Measurements from ENCODE around the gene TSEN54.

The TSEN54 gene

DNA sequence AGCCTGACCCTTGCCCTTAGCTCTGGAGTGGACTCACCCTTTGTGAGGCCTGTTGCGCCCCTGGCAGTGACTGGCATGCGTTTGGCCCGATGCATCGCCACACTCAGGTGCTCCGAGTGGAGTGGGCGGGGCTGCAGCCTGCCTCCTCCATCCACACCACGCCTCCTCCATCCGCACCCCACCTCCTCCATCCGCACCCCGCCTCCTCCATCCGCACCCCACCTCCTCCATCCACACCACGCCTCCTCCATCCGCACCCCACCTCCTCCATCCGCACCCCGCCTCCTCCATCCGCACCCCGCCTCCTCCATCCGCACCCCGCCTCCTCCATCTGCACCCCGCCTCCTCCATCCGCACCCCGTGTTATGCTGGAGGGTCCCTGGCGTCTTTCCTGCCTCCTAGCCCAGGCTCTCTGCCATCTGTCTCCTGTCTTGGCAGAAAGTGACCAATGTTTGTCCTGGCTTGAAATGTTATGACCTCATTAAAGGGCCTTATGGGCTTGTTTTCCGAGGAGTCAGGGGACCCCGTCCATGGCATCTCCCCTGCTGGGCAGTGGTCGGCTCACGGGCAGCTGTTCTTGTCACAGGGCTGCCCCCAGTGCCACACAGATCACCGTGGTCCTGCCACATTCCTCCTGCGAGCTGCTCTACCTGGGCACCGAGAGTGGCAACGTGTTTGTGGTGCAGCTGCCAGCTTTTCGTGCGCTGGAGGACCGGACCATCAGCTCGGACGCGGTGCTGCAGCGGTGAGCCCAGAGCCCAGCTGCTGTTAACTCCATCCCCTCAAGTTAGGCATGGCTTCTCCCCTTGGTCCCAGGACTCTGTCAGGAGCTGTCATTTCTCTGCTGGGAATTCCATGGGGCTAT, 42.6 kb downstream of the TSEN54 start:
- no peak overlapping the region for H3K4me3 ChIP-seq (replicated peaks in 1 of 2; ENCODE audit: low read depth in 2 of 2, low read length in 2 of 2)
- TF ChIP-seq, protein P1, sequence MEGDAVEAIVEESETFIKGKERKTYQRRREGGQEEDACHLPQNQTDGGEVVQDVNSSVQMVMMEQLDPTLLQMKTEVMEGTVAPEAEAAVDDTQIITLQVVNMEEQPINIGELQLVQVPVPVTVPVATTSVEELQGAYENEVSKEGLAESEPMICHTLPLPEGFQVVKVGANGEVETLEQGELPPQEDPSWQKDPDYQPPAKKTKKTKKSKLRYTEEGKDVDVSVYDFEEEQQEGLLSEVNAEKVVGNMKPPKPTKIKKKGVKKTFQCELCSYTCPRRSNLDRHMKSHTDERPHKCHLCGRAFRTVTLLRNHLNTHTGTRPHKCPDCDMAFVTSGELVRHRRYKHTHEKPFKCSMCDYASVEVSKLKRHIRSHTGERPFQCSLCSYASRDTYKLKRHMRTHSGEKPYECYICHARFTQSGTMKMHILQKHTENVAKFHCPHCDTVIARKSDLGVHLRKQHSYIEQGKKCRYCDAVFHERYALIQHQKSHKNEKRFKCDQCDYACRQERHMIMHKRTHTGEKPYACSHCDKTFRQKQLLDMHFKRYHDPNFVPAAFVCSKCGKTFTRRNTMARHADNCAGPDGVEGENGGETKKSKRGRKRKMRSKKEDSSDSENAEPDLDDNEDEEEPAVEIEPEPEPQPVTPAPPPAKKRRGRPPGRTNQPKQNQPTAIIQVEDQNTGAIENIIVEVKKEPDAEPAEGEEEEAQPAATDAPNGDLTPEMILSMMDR (IDR thresholded peaks at IDR 0.05; ENCODE audit: low read depth, low read length) = no peak
- no peak for DNase-seq (ENCODE audit: low read depth in 2 of 2)

DNA sequence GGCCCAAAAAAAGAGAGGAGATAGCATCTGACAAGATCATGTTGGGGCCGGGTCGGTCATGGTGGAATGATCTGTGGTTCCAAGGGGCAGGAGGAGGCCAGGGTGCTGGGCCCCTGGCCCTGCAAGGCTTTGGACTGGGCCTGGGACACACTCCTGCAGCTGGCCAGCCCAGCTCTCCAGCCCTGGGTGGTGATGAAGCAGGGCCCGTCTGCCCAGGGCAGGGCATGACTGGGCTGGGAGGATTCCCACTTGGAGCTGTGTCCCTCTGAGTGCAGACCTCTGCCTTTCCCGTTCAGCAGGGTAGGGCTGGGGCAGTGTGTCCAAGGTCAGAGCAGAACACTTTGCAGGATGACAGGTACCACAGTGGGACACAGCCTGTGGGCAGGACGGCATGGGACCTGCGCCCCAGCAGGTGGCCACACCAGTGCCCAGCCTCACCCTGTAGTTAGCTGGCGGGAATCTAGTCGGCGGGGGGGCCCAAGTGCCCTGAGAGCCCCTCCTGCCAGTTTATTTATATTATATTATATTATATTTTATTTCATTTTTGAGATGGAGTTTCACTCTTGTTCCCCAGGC, 43.7 kb downstream of the TSEN54 start:
- H3K4me3 ChIP-seq (replicated peaks in 1 of 2; ENCODE audit: low read depth in 2 of 2, low read length in 2 of 2) = no peak overlapping the region
- no peak for DNase-seq (ENCODE audit: low read depth in 2 of 2)
- TF ChIP-seq, protein P1 (IDR thresholded peaks at IDR 0.05; ENCODE audit: low read depth, low read length) = no peak

DNA sequence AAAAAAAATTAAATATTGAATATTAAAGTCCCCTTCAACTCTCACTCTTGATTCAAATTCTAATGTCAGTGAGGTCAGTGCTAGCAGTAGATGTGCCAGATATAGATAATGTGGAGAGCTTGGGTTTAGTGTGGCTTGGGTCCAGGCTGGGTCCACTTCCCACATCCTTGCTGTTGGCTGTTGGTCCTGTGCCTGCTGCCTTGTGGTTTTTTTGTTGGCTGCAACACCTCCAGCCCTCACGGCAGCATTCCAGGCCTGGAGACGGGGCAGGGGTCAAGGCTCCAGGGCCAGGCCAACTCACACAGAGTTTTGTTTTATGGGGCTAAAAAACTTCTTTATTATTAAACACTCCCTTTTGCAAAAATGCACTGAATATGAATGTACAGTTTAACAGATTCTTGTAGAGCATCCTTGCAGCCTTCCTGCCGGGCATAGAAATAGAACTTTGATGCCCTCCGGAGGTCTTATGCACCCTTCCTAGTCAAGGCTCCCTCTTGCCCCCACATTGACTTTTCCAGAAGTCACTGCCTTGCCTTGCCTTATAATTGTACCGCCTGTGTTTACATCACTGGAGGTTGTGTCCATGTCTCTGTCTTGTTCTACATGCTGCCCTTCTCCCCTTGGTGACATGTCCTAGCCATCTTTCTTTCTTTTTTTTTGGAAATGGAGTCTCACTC, 45.7 kb downstream of the TSEN54 start:
- peak in 1 of 2 donors; percentile 47 for DNase-seq (ENCODE audit: low read depth in 2 of 2)
- no peak overlapping the region for H3K4me3 ChIP-seq (replicated peaks in 1 of 2; ENCODE audit: low read depth in 2 of 2, low read length in 2 of 2)
- TF ChIP-seq, protein P1 (IDR thresholded peaks at IDR 0.05; ENCODE audit: low read depth, low read length) = no peak

DNA sequence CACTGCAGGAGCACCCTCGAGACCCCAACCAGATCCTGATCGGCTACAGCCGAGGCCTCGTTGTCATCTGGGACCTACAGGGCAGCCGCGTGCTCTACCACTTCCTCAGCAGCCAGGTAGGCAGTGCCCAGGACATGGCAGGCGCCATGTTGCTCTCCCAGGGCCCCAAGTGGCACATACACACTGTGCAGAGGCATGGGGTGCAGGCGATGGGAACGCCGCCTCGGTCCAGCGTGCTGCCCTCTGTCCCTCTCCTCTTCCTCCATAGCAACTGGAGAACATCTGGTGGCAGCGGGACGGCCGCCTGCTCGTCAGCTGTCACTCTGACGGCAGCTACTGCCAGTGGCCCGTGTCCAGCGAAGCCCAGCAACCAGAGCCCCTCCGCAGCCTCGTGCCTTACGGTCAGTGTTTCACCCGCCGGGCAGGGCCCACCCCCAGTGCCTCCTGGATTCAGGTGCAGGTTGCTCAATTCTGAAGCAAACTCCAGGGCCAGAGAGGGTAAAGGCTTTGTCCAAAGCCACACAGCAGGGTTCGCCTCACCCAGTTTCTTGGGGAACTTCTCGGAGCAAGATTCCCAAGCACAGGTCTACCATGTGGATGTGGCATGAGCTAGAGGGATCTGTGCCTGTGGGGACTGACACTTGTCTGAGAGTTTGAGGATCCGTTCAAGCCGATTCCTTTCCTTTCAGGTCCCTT, 46.9 kb downstream of the TSEN54 start:
- H3K4me3 ChIP-seq (replicated peaks in 1 of 2; ENCODE audit: low read depth in 2 of 2, low read length in 2 of 2) = no peak overlapping the region
- TF ChIP-seq, protein P1 (IDR thresholded peaks at IDR 0.05; ENCODE audit: low read depth, low read length) = no peak
- no peak for DNase-seq (ENCODE audit: low read depth in 2 of 2)

DNA sequence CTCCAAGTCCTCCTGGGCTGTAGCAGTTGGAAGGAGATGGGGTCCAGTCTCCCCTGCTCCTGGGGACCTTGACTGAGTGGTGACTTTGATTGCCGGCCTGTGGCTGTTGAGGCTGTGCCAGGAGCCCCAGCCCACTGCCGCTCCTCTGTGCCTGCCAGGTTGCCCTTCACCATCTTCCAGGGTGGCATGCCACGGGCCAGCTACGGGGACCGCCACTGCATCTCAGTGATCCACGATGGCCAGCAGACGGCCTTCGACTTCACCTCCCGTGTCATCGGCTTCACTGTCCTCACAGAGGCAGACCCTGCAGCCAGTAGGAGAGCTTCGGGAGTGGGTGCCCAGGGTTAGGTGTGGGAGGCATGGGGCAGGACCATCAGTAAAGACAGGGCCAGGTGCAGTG, 47.9 kb downstream of the TSEN54 start:
- no peak for DNase-seq (ENCODE audit: low read depth in 2 of 2)
- no peak overlapping the region for H3K4me3 ChIP-seq (replicated peaks in 1 of 2; ENCODE audit: low read depth in 2 of 2, low read length in 2 of 2)
- TF ChIP-seq, protein P1 (IDR thresholded peaks at IDR 0.05; ENCODE audit: low read depth, low read length) = no peak

DNA sequence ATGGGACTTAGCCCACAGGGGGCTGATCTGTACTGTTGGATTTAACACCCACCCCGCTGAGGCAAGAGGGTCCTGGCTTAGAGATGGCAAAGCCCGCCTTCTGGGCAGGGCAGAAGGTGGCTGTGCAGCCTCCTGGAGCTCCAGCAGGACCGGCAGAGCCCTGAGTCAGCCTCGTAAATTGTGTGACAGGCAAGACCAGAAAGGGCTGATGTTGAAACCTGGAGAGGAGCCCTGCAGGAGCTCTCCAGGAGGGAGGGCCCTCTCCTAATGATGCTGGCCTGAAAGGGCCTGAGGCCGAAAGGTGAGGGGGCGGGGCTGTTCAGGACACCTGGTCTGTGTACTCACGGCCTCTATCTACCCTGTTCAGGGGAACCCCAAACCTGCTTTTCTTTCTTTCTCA, 48.7 kb downstream of the TSEN54 start:
- H3K4me3 ChIP-seq (replicated peaks in 1 of 2; ENCODE audit: low read depth in 2 of 2, low read length in 2 of 2) = no peak overlapping the region
- TF ChIP-seq, protein P1 (IDR thresholded peaks at IDR 0.05; ENCODE audit: low read depth, low read length) = no peak
- peak in 1 of 2 donors; percentile 36 for DNase-seq (ENCODE audit: low read depth in 2 of 2)

Measured in cardiac fibroblast (primary cell).